PFSK-1 (cell line): ENCODE data around the gene HBS1L.

Source experiments
- FOXP2 ChIP-seq: optimal IDR thresholded peaks from 2 replicates; pipeline ENCODE3; 2011; ENCODE audit warnings: borderline replicate concordance, control low read depth, inconsistent platforms; ENCODE audit not compliant: insufficient read depth; ENCODE audit errors: extremely low read length, extremely low read depth
- POLR2AphosphoS5 ChIP-seq: IDR thresholded peaks from 2 replicates; pipeline ENCODE4 v1.6.1; 2012; ENCODE audit warnings: low read depth, mild to moderate bottlenecking, control low read depth, low read length, moderate library complexity
- SIN3A ChIP-seq: IDR thresholded peaks from 2 replicates; pipeline ENCODE4 v1.6.1; 2012; ENCODE audit warnings: mild to moderate bottlenecking, low read length, moderate library complexity, borderline replicate concordance; ENCODE audit not compliant: insufficient read depth
- TAF1 ChIP-seq: IDR thresholded peaks from 2 replicates; pipeline ENCODE4 v1.6.1; 2012; ENCODE audit warnings: low read length, control low read depth, borderline replicate concordance; ENCODE audit not compliant: insufficient read depth
- TF ChIP-seq, protein P1 (sequence below), 2 experiments: IDR thresholded peaks; 2 replicates each; pipeline versions ENCODE4 v1.6.1 to v1.8.0; 2011 to 2012; ENCODE audit warnings: low read depth in 2 of 2, low read length in 2 of 2, control low read depth in 1 of 2, inconsistent platforms in 1 of 2, mild to moderate bottlenecking in 1 of 2, moderate library complexity in 1 of 2; ENCODE audit not compliant: insufficient read depth in 1 of 2

DNA sequence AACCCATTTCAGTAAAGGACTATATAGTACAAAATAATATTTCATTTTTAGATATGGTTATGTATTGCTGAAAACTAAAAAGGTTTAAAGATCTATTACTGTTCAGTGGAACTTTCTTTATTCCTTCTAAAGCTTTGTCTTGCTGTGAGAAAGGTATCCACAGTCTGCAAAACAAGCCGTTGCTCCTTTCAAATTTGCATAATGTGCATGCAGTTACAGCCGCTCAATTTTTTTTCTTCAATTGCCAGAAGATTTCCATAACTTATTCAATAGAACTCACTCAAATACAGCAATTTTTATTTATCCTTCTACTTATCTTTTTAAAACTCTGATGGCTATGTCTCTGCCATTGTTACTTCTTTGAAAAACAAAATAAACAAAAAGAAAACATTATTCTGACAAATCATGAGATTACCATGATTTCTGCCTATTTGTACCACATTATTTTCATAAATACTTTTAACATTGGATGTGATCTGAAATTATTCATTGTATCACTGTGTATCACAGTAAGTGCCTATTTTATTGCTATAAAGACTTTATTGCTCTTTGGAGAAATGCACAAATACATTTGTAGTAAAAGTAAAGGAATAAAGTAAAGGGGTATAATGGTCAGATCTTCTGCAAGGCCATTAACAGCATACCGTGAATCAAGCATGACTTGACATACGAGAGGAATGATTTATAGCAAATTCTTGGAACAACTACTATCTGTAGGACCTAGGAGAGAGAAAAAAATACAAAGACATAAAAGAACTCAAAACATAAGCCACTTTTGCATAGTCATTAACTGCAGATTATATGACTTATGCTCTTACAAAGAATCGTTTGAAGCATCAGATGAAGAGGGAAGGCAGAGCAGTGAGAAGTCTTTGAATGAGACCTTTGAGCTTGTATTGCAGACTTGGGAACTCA is 29.6 kb upstream of the HBS1L start:
- no peak for TF ChIP-seq POLR2AphosphoS5
- no peak for TF ChIP-seq FOXP2
- TF ChIP-seq SIN3A: no peak
- TF ChIP-seq TAF1: no peak
- TF ChIP-seq, protein P1, sequence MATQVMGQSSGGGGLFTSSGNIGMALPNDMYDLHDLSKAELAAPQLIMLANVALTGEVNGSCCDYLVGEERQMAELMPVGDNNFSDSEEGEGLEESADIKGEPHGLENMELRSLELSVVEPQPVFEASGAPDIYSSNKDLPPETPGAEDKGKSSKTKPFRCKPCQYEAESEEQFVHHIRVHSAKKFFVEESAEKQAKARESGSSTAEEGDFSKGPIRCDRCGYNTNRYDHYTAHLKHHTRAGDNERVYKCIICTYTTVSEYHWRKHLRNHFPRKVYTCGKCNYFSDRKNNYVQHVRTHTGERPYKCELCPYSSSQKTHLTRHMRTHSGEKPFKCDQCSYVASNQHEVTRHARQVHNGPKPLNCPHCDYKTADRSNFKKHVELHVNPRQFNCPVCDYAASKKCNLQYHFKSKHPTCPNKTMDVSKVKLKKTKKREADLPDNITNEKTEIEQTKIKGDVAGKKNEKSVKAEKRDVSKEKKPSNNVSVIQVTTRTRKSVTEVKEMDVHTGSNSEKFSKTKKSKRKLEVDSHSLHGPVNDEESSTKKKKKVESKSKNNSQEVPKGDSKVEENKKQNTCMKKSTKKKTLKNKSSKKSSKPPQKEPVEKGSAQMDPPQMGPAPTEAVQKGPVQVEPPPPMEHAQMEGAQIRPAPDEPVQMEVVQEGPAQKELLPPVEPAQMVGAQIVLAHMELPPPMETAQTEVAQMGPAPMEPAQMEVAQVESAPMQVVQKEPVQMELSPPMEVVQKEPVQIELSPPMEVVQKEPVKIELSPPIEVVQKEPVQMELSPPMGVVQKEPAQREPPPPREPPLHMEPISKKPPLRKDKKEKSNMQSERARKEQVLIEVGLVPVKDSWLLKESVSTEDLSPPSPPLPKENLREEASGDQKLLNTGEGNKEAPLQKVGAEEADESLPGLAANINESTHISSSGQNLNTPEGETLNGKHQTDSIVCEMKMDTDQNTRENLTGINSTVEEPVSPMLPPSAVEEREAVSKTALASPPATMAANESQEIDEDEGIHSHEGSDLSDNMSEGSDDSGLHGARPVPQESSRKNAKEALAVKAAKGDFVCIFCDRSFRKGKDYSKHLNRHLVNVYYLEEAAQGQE (IDR thresholded peaks at IDR 0.05; ENCODE audit: insufficient read depth in 1 of 2, low read depth in 2 of 2, low read length in 2 of 2): no peak
